HG02759 (cell line): ENCODE data around the gene ABHD12.
"Not testable (repeated sequence)": the region's sequence is repeated elsewhere in the genome, so short reads cannot be mapped to it uniquely, and the experiment has no call there.

Source experiments
- ATAC-seq: cut with Tn5 transposase; IDR thresholded peaks from one replicate; pipeline ENCODE4 v1.9.1; 2021; ENCODE audit warnings: mild to moderate bottlenecking, moderate library complexity; ENCODE audit not compliant: unreplicated experiment

ABHD12 gene

GRCh38 chr20:25269057-25269832 lies 121.4 kb downstream of the ABHD12 start:
- ATAC-seq: no peak

DNA sequence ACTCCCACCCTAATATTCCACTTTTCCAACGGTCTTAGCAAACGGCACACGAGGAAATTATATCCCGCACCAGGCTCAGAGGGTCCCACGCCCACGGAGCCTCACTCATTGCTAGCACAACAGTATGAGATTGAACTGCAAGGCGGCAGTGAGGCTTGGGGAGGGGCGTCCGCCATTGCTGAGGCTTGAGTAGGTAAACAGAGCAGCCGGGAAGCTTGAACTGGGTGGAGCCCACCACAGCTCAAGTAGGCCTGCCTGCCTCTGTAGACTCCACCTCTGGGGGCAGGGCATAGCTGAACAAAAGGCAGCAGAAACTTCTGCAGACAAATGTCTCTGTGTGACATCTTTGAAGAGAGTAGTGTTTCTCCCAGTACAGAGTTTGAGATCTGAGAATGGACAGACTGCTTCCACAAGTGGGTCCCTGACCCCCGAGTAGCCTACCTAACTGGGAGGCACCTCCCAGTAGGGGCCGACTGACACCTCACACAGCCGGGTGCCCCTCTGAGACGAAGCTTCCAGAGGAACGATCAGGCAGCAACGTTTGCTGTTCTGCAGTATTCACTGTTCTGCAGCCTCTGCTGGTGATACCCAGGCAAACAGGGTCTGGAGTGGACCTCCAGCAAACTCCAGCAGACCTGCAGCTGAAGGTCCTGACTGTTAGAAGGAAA lies 129.7 kb downstream of the ABHD12 start:
- ATAC-seq: not testable (repeated sequence)

DNA sequence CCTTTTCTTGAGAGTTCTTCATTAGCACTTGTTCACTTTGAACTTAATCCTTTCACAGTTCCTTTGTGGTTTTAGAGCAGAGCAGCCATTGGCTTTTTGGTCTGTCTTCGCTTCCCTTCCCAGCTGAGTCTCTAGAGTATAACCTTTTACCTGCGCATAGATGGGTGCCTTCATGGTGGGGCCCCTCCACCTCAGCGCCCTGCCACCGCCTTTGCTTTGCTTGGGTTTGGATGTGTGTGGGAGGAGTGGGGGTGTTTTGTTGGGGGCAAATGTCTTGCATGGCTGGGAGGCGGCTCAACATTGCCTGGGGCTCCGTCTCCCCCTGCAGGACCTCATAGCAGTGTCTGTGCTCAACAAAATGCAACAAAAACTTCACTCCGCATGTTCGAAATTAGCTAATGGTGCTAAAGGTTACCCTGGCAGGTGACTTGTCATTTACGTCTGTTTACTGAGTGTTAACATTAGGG lies 130.8 kb downstream of the ABHD12 start:
- no peak for ATAC-seq

- ATAC-seq: no peak
Observed at GRCh38 chr20:25259358-25259757, 131.3 kb downstream of the ABHD12 start.

- ATAC-seq: no peak
Observed at GRCh38 chr20:25258828-25259227, 131.8 kb downstream of the ABHD12 start.

- no peak for ATAC-seq
Observed at GRCh38 chr20:25258476-25258805, 132.2 kb downstream of the ABHD12 start.

DNA sequence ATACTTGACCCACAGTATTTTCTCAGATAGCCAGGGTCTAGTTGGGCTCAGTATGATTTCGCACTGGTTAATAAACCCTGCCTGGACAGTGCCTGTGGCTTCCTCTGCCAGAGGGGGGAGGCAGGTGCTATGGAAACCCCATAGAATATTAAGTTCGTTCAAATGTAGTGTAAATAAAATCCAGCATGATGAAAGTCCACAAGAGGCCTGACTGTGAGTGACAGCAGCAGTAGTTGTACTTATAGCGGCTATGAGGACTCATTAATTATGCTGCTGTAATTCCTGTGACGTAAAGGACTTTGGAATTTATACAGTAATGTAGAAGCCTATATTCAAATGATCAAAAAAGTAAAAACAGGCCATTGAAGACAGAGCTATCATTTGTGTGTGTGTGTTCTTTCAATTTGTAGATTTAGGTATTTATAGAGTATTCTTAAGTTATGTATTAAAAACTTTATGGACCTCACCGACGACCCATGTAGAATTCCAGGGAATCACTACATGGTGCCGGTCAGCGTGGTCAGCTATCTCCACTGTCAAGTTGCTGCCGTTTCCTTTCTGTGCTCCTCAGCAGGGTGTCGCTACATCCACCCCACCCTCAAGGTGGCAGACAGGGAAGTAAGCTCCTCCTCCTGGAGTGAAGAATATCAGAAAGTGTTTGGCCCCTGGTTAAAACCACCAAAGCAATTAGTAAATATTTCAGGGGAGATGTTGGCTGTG lies 132.7 kb downstream of the ABHD12 start:
- no peak for ATAC-seq

GRCh38 chr20:25257130-25257529 lies 133.5 kb downstream of the ABHD12 start:
- no peak for ATAC-seq

- ATAC-seq: no peak
Observed at GRCh38 chr20:25256226-25256859, 134.3 kb downstream of the ABHD12 start.

DNA sequence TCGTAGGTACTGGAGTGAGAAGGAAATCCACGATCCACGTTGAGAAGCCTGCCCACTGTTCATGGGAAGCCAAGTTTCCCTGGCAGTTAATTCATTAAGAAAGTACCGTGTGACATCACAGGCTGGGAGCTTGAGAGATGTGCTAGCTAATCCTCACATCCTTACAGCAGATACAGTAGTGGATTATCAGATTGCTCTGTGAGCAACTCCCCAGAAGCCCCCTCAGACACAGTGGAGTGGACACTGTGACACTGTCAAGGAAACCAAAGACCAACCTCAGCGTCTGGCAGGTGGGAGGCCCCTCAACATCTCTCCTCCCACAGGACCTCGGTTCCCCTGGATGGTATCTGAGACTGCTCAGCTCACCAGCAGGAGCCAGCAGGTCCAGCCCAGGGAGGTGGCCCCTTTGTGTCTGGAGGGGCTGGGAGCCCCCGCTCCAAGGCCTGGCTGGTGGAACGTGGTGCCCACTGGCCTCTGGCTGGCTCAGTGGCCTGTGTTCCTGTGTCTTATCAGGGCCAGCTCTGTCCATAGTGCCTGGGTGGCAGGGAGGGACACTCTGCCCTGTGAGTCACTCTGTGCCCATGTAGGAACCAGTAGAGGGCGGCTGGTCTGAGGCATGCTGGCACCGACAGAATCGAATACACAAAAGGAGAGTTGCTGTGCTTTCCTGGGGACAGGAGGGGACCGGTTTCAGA lies 135.5 kb downstream of the ABHD12 start:
- no peak for ATAC-seq

GRCh38 chr20:25254571-25254970 lies 136.1 kb downstream of the ABHD12 start:
- no peak for ATAC-seq

DNA sequence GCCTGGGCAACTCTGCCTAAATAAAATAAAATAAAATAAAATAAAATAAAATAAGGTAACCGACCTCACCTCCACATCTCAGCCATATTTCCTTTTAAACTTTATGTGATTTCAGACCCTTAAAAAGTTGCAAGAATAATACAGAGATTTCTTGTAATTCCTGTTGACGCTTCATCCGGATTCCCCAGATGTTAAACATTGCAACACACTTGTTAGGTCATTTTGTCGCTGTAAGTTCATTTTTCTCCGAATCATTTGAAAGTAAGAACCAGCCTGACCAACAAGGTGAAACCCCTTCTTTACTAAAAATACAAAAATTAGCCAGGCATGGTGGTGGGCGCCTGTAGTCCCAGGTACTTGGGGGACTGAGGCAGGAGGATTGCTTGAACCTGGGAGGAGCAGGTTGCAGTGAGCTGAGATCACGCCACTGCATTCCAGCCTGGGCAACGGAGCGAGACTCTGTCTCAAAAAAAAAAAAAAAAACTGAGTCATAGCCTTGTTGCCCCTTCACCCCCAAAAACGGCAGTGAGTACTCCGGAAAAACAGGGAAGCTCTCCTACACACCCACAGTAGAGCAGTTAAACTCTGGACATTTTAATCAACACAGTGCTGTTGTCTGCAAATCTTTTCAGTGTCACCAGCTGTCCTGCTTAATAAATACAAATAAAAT lies 136.9 kb downstream of the ABHD12 start:
- no peak for ATAC-seq

DNA sequence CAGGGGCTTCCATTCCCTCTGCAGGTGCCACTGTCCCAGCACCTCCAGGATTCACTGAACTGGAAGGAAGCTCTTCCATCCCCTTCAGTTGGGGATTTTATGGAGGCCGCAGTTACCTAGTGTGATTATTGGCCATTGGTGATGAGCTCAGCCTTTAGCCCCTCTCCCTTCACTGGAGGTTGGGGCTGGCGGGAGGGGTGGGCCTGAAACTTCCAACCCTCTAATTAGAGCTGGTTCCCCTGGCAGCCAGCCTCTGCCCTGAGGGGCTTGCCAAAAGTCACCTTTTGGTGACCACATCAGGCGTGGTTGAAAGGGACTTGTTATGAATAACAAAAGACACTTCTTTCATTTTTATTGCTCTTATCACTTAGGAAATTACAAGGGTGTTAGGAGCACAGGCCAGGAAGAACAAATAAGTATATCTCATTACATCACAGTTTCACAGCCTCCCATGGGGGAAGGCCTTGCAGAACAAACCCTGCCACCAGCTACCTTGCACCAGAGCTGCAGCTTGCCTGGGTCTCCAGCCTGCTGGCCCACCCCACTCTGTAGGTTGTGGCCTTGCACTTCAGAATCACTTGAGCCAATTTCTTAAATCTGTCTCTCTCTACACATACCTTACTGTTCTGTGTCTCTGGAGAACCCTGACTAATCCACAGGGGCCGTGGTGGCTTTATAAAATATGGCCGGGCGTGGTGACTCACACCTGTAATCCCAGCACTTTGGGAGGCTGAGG lies 137.8 kb downstream of the ABHD12 start:
- ATAC-seq: no peak

- no peak for ATAC-seq
Observed at GRCh38 chr20:25252230-25252651, 138.4 kb downstream of the ABHD12 start.

GRCh38 chr20:25251558-25251957 lies 139.1 kb downstream of the ABHD12 start:
- no peak for ATAC-seq

- no peak for ATAC-seq
Observed at GRCh38 chr20:25251019-25251418, 139.6 kb downstream of the ABHD12 start.

DNA sequence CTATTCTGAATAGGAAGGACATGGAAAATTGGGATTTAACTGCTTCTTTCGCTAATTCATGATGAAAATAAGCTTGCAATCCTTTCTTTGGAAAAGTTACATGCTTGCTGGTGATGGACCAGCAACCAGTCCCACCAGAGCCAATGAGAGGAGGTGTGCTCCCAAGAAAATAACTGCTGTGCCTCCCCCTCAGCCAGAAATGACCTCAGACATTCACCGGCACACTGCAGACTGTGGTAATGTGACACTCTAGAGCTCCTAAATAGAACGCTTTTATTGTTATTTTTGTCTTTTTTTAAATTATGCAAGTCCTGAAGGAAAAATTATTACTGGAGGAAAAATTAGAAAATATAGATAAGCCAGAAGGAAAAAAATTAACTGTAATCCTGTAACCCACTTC lies 140.1 kb downstream of the ABHD12 start:
- ATAC-seq: no peak
